Measurements from ENCODE around the gene MED13L.
A peak's percentile ranks its signal among the peaks of the same experiment; 100 is the strongest.

MED13L gene

DNA sequence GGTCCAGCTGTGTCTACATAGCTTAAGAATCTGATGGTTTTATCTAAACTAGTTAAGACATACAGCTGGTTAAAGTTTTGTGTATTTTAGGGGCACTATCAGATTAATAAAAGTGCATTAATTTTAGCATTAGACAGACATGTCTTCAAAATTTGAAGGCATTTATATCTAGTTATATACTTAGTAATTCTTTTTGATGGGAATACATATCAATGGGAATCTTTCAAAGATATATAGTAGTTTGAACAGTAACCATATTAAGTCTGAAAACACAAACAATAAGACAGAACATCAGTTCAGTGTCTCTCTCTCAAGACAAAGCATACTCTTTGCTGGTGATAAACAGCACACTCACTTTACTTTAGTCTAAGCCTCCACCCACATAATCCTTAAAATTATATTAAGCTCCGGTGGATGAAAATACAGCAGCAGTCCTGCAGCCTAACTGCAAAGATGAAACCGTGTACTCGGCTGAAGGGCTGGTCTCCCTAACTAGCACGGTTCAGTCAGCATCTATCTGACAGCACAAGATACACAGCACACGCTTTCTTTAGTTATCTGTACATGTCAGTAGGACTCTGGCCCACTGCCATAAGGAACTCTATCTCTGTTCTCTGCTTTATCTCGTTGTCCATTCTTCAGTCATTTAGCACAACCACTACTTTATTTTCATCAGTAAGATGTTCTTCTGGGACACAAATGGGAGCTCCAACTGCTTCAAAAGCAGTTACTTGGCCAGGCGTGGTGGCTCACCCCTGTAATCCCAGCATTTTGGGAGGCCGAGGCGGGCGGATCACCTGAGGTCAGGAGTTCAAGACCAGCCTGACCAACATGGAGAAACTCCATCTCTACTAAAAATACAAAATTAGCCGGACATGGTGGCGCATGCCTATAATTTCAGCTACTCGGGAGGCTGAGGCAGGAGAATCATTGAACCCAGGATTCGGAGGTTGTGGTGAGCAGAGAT lies 80.5 kb downstream of the MED13L start:
- TF ChIP-seq ZNF70 (CRISPR knock-in tag; IDR thresholded peaks at IDR 0.05) (no peak), ISL1 (CRISPR knock-in tag; IDR thresholded peaks at IDR 0.05) (0 out of 2 replicates have a peak, but pooled peaks have one; percentile 10), ZC3H10 (CRISPR knock-in tag; IDR thresholded peaks at IDR 0.05) (no peak), ARNTL (CRISPR knock-in tag; IDR thresholded peaks at IDR 0.05; ENCODE audit: borderline replicate concordance, low read depth) (no peak), ZNF8 (CRISPR knock-in tag; IDR thresholded peaks at IDR 0.05) (no peak)
- ATAC-seq = peak; percentile 76

GRCh38 chr12:116196226-116196625 lies 81.3 kb downstream of the MED13L start:
- TF ChIP-seq TCF4 (CRISPR knock-in tag; IDR thresholded peaks at IDR 0.05; ENCODE audit: borderline replicate concordance) = no peak
- no peak for ATAC-seq

GRCh38 chr12:116194935-116195431 lies 82.5 kb downstream of the MED13L start:
- no peak for ATAC-seq
- TF ChIP-seq PPARA (CRISPR knock-in tag; IDR thresholded peaks at IDR 0.05; ENCODE audit: borderline replicate concordance) (no peak), ARNTL (CRISPR knock-in tag; IDR thresholded peaks at IDR 0.05; ENCODE audit: borderline replicate concordance, low read depth) (no peak), ZNF8 (CRISPR knock-in tag; IDR thresholded peaks at IDR 0.05) (no peak), BACH2 (CRISPR knock-in tag; IDR thresholded peaks at IDR 0.05; ENCODE audit: borderline replicate concordance) (no peak), ZFP30 (CRISPR knock-in tag; IDR thresholded peaks at IDR 0.05) (no peak), TOX (CRISPR knock-in tag; IDR thresholded peaks at IDR 0.05; ENCODE audit: borderline replicate concordance) (no peak), ZC3H10 (CRISPR knock-in tag; IDR thresholded peaks at IDR 0.05) (no peak), ZNF70 (CRISPR knock-in tag; IDR thresholded peaks at IDR 0.05) (no peak), ISL1 (CRISPR knock-in tag; IDR thresholded peaks at IDR 0.05) (no peak), SNAI2 (CRISPR knock-in tag; IDR thresholded peaks at IDR 0.05) (no peak), ZFP3 (CRISPR knock-in tag; IDR thresholded peaks at IDR 0.05) (no peak), TCF4 (CRISPR knock-in tag; IDR thresholded peaks at IDR 0.05; ENCODE audit: borderline replicate concordance) (no peak), OSR1 (CRISPR knock-in tag; IDR thresholded peaks at IDR 0.05) (no peak), CSDC2 (CRISPR knock-in tag; IDR thresholded peaks at IDR 0.05) (no peak), RARB (CRISPR knock-in tag; IDR thresholded peaks at IDR 0.05) (no peak), CREB5 (CRISPR knock-in tag; IDR thresholded peaks at IDR 0.05; ENCODE audit: low read depth) (no peak)
- TF ChIP-seq, protein P1, sequence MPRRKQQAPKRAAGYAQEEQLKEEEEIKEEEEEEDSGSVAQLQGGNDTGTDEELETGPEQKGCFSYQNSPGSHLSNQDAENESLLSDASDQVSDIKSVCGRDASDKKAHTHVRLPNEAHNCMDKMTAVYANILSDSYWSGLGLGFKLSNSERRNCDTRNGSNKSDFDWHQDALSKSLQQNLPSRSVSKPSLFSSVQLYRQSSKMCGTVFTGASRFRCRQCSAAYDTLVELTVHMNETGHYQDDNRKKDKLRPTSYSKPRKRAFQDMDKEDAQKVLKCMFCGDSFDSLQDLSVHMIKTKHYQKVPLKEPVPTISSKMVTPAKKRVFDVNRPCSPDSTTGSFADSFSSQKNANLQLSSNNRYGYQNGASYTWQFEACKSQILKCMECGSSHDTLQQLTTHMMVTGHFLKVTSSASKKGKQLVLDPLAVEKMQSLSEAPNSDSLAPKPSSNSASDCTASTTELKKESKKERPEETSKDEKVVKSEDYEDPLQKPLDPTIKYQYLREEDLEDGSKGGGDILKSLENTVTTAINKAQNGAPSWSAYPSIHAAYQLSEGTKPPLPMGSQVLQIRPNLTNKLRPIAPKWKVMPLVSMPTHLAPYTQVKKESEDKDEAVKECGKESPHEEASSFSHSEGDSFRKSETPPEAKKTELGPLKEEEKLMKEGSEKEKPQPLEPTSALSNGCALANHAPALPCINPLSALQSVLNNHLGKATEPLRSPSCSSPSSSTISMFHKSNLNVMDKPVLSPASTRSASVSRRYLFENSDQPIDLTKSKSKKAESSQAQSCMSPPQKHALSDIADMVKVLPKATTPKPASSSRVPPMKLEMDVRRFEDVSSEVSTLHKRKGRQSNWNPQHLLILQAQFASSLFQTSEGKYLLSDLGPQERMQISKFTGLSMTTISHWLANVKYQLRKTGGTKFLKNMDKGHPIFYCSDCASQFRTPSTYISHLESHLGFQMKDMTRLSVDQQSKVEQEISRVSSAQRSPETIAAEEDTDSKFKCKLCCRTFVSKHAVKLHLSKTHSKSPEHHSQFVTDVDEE (CRISPR knock-in tag; IDR thresholded peaks at IDR 0.05) = no peak
- TF ChIP-seq, protein P2, sequence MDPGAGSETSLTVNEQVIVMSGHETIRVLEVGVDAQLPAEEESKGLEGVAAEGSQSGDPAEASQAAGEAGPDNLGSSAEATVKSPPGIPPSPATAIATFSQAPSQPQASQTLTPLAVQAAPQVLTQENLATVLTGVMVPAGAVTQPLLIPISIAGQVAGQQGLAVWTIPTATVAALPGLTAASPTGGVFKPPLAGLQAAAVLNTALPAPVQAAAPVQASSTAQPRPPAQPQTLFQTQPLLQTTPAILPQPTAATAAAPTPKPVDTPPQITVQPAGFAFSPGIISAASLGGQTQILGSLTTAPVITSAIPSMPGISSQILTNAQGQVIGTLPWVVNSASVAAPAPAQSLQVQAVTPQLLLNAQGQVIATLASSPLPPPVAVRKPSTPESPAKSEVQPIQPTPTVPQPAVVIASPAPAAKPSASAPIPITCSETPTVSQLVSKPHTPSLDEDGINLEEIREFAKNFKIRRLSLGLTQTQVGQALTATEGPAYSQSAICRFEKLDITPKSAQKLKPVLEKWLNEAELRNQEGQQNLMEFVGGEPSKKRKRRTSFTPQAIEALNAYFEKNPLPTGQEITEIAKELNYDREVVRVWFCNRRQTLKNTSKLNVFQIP (CRISPR knock-in tag; IDR thresholded peaks at IDR 0.05; ENCODE audit: borderline replicate concordance, low read depth) = no peak

DNA sequence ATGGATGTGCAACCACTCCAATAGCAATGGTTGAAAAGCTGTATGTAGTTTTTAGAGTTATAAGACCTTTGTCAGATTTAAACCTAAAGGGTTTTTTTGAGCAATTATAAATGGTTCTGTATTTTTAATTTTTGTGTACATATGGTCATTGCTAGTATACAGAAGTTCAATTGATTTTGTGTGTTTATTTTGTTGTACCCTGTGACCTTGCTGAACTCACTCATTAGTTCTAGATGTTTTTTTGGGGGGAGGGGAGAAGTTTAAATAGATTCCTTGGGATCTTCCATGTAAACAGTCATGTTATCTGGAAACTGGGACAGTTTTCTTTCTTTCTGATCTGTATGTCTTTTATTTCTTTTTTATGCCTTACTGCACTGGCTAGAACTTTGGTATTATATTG lies 87.8 kb downstream of the MED13L start:
- ATAC-seq = no peak
- TF ChIP-seq ISL1 (CRISPR knock-in tag; IDR thresholded peaks at IDR 0.05) (no peak), ZFP3 (CRISPR knock-in tag; IDR thresholded peaks at IDR 0.05) (no peak), SNAI2 (CRISPR knock-in tag; IDR thresholded peaks at IDR 0.05) (no peak), PPARA (CRISPR knock-in tag; IDR thresholded peaks at IDR 0.05; ENCODE audit: borderline replicate concordance) (no peak), ZC3H10 (CRISPR knock-in tag; IDR thresholded peaks at IDR 0.05) (no peak), TCF4 (CRISPR knock-in tag; IDR thresholded peaks at IDR 0.05; ENCODE audit: borderline replicate concordance) (no peak), ZNF565 (CRISPR knock-in tag; conservative IDR thresholded peaks at IDR 0.05; ENCODE audit: low read depth) (no peak), ZFP30 (CRISPR knock-in tag; IDR thresholded peaks at IDR 0.05) (no peak), ESRRG (CRISPR knock-in tag; IDR thresholded peaks at IDR 0.05) (no peak), CSDC2 (CRISPR knock-in tag; IDR thresholded peaks at IDR 0.05) (no peak), GLIS3 (CRISPR knock-in tag; IDR thresholded peaks at IDR 0.05) (no peak), OSR1 (CRISPR knock-in tag; IDR thresholded peaks at IDR 0.05) (no peak), ZNF8 (CRISPR knock-in tag; IDR thresholded peaks at IDR 0.05) (no peak), BACH2 (CRISPR knock-in tag; IDR thresholded peaks at IDR 0.05; ENCODE audit: borderline replicate concordance) (no peak), CREB5 (CRISPR knock-in tag; IDR thresholded peaks at IDR 0.05; ENCODE audit: low read depth) (no peak), ZNF70 (CRISPR knock-in tag; IDR thresholded peaks at IDR 0.05) (no peak)
- TF ChIP-seq, protein P2 (CRISPR knock-in tag; IDR thresholded peaks at IDR 0.05; ENCODE audit: borderline replicate concordance, low read depth) = no peak
- TF ChIP-seq, protein P1 (CRISPR knock-in tag; IDR thresholded peaks at IDR 0.05) = no peak
